IMR-90 (cell line): ENCODE measurements around the gene CCDC152. TPM values are rescaled to one million over a fixed set of nuclear protein-coding genes. Genes with fewer than 3 reads are reported as not detected.

Source experiments
- ATAC-seq: fragments of 200-7000 bp; cut with Tn5 transposase; 2 replicates; pipeline ENCODE4 v1.9.1; 2020; ENCODE audit warnings: low read depth, mild to moderate bottlenecking, moderate library complexity
- BruUV-seq: library from RNA; stranded (reverse); fragments of 400-500 nt; replicated peaks from 2 replicates; lab custom pipeline; 2021; lab: Mats Ljungman, UMichigan
- CTCF ChIA-PET: fragments of 300-600 bp; formaldehyde crosslinking; extraction: SDS; loops from one replicate; lab custom pipeline; 2021; ENCODE audit warnings: antibody characterized with exemption; lab: Yijun Ruan, JAX
- POLR2A ChIA-PET: fragments of 300-600 bp; sonication (Branson Sonifier 250); formaldehyde crosslinking; loops from one replicate; lab custom pipeline; 2022; ENCODE audit warnings: antibody characterized with exemption; ENCODE audit not compliant: unreplicated experiment; lab: Charles Lee
- DNase-seq: peaks from one replicate; pipeline ENCODE4 v3.0.0; 2013
- H2AFZ ChIP-seq: replicated peaks from 2 replicates; pipeline ENCODE3; 2013; ENCODE audit warnings: low read length, mild to moderate bottlenecking; ENCODE audit not compliant: poor library complexity
- H2AK5ac ChIP-seq: 2 replicates; pipeline ENCODE4 v1.6.1; 2013; ENCODE audit warnings: low read depth, low read length, inconsistent platforms
- H2AK9ac ChIP-seq: replicated peaks from 2 replicates; pipeline ENCODE3; 2013; ENCODE audit warnings: mild to moderate bottlenecking, low read depth, low read length, moderate library complexity; ENCODE audit not compliant: poor library complexity
- H2BK120ac ChIP-seq: 2 replicates; pipeline ENCODE4 v1.6.1; 2013; ENCODE audit warnings: low read depth, low read length, inconsistent platforms
- H2BK15ac ChIP-seq: 3 replicates; pipeline ENCODE4 v1.6.1; 2013; ENCODE audit warnings: low read depth, low read length, inconsistent platforms
- H2BK20ac ChIP-seq: 2 replicates; pipeline ENCODE4 v1.6.1; 2013; ENCODE audit warnings: low read depth, mild to moderate bottlenecking, inconsistent platforms, low read length, moderate library complexity
- H2BK5ac ChIP-seq: 2 replicates; pipeline ENCODE4 v1.6.1; 2013; ENCODE audit warnings: mild to moderate bottlenecking, low read depth, low read length, inconsistent platforms; ENCODE audit not compliant: poor library complexity, severe bottlenecking
- H3K14ac ChIP-seq: replicated peaks from 2 replicates; pipeline ENCODE4 v1.6.1; 2013; ENCODE audit warnings: low read depth, low read length, inconsistent platforms
- H3K18ac ChIP-seq: 2 replicates; pipeline ENCODE4 v1.6.1; 2013; ENCODE audit warnings: low read depth, low read length, control low read depth
- H3K23ac ChIP-seq: 2 replicates; pipeline ENCODE4 v1.6.1; 2013; ENCODE audit warnings: low read depth, low read length, inconsistent platforms
- H3K27ac ChIP-seq: 2 replicates; pipeline ENCODE4 v1.5.1; 2013; ENCODE audit warnings: mild to moderate bottlenecking, control low read depth, low read length; ENCODE audit not compliant: insufficient read depth
- H3K27me3 ChIP-seq: 2 replicates; pipeline ENCODE4 v1.6.1; 2013; ENCODE audit warnings: low read length; ENCODE audit not compliant: control insufficient read depth, insufficient read depth
- H3K36me3 ChIP-seq: 2 replicates; pipeline ENCODE4 v1.6.1; 2013; ENCODE audit warnings: low read length, mixed read lengths; ENCODE audit not compliant: control insufficient read depth, insufficient read depth
- H3K4ac ChIP-seq: 2 replicates; pipeline ENCODE4 v1.6.1; 2013; ENCODE audit warnings: low read depth, low read length, inconsistent platforms
- H3K4me1 ChIP-seq: 2 replicates; pipeline ENCODE4 v1.6.1; 2013; ENCODE audit warnings: low read length, mixed read lengths; ENCODE audit not compliant: control insufficient read depth, insufficient read depth
- H3K4me2 ChIP-seq: 2 replicates; pipeline ENCODE4 v1.6.1; 2013; ENCODE audit warnings: low read depth, mild to moderate bottlenecking, control low read depth, low read length, moderate library complexity
- H3K4me3 ChIP-seq: 2 replicates; pipeline ENCODE4 v1.5.1; 2013; ENCODE audit warnings: low read depth, mild to moderate bottlenecking, control low read depth, low read length, moderate library complexity; ENCODE audit not compliant: insufficient read depth
- H3K56ac ChIP-seq: 2 replicates; pipeline ENCODE4 v1.6.1; 2013; ENCODE audit warnings: low read length, inconsistent platforms; ENCODE audit not compliant: insufficient read depth; ENCODE audit errors: extremely low read depth
- H3K79me1 ChIP-seq, 2 experiments: 2 replicates each; pipeline ENCODE4 v1.6.1; 2013; ENCODE audit warnings: low read length in 2 of 2, inconsistent platforms in 1 of 2, low read depth in 1 of 2
- H3K9ac ChIP-seq: 2 replicates; pipeline ENCODE4 v1.6.1; 2013; ENCODE audit warnings: low read depth, low read length, control low read depth
- H3K9me1 ChIP-seq: 2 replicates; pipeline ENCODE4 v1.6.1; 2013; ENCODE audit warnings: low read length, inconsistent platforms; ENCODE audit not compliant: insufficient read depth
- H3K9me3 ChIP-seq: 2 replicates; pipeline ENCODE4 v1.6.1; 2013; ENCODE audit warnings: low read length; ENCODE audit not compliant: control insufficient read depth, insufficient read depth
- H4K20me1 ChIP-seq: 2 replicates; pipeline ENCODE4 v1.6.1; 2013; ENCODE audit warnings: low read length, inconsistent platforms; ENCODE audit not compliant: insufficient read depth
- H4K5ac ChIP-seq: 2 replicates; pipeline ENCODE4 v1.6.1; 2013; ENCODE audit warnings: mild to moderate bottlenecking, low read depth, low read length, control low read depth
- H4K8ac ChIP-seq, 2 experiments: 2 replicates each; pipeline ENCODE4 v1.6.1; 2013; ENCODE audit warnings: low read depth in 2 of 2, low read length in 2 of 2, control low read depth in 1 of 2, inconsistent platforms in 1 of 2
- H4K91ac ChIP-seq: 2 replicates; pipeline ENCODE4 v1.6.1; 2013; ENCODE audit warnings: low read depth, low read length, inconsistent platforms; ENCODE audit not compliant: insufficient read depth
- CEBPB ChIP-seq: IDR thresholded peaks from 2 replicates; pipeline ENCODE4 v1.6.1; 2012; ENCODE audit warnings: low read depth, low read length, improper control_type of control experiment
- CHD1 ChIP-seq: IDR thresholded peaks from 2 replicates; pipeline ENCODE4 v1.6.1; 2012; ENCODE audit warnings: low read depth, low read length, improper control_type of control experiment
- FOS ChIP-seq: fragments of 150-350 bp; IDR thresholded peaks from 2 replicates; pipeline ENCODE4 v1.6.1; 2016; ENCODE audit warnings: low read depth, low read length
- MAZ ChIP-seq: IDR thresholded peaks from 2 replicates; pipeline ENCODE4 v1.6.1; 2012; ENCODE audit warnings: low read depth, mild to moderate bottlenecking, low read length, improper control_type of control experiment, moderate library complexity, borderline replicate concordance
- MXI1 ChIP-seq: IDR thresholded peaks from 2 replicates; pipeline ENCODE4 v1.6.1; 2012; ENCODE audit warnings: low read depth, mild to moderate bottlenecking, low read length, moderate library complexity, borderline replicate concordance
- NFE2L2 ChIP-seq: fragments of 150-350 bp; IDR thresholded peaks from 2 replicates; pipeline ENCODE4 v1.6.1; 2016; ENCODE audit warnings: low read depth, mild to moderate bottlenecking, low read length
- POLR2A ChIP-seq: IDR thresholded peaks from 2 replicates; pipeline ENCODE4 v1.6.1; 2012; ENCODE audit warnings: mild to moderate bottlenecking, low read depth, low read length
- RAD21 ChIP-seq: IDR thresholded peaks from 2 replicates; pipeline ENCODE4 v1.6.1; 2012; ENCODE audit warnings: low read length, improper control_type of control experiment
- RCOR1 ChIP-seq: IDR thresholded peaks from 2 replicates; pipeline ENCODE4 v1.6.1; 2012; ENCODE audit warnings: mild to moderate bottlenecking, low read length, improper control_type of control experiment; ENCODE audit not compliant: insufficient replicate concordance
- USF2 ChIP-seq: fragments of 150-350 bp; IDR thresholded peaks from 2 replicates; pipeline ENCODE4 v1.6.1; 2017; ENCODE audit warnings: mild to moderate bottlenecking, antibody characterized with exemption, low read length, low read depth
- WGBS, 2 experiments: methylation state at CpG; one replicate each; pipeline versions ENCODE4 v1.1.5 to v1.1.7; 2013; ENCODE audit warnings: missing lambda C conversion rate in 2 of 2; ENCODE audit not compliant: insufficient read length in 1 of 2; ENCODE audit errors: extremely low coverage in 2 of 2; 5-methylcytosine and 5-hydroxymethylcytosine counted together
- dilution Hi-C: fragments of 300-500 bp; cut with HindIII; formaldehyde crosslinking; loops from one replicate; pipeline ENCODE4 v1.14.3; 2018; ENCODE audit warnings: low sequenced_read_pairs; ENCODE audit not compliant: unreplicated experiment
- in situ Hi-C: fragments of 300-500 bp; cut with MboI; formaldehyde crosslinking; loops from 3 replicates; pipeline ENCODE4 v1.14.3; 2019; ENCODE audit warnings: low sequenced_read_pairs, inconsistent platforms, mixed read lengths
- intact Hi-C: fragments of 100-400 bp; cut with micrococcal nuclease; formaldehyde crosslinking; loops from 2 replicates; pipeline ENCODE4 v1.10.0; 2022
- polyA plus RNA-seq, 3 experiments: library from polyadenylated mRNA; depleted of rRNA; stranded (reverse); fragments of >200 nt; gene quantifications; 2 replicates each; pipeline ENCODE4 v1.2.3, GENCODE V29; 2012; ENCODE audit warnings: low replicate concordance in 1 of 3
- total RNA-seq: library from RNA; depleted of rRNA; stranded (reverse); fragments of >200 nt; gene quantifications from 2 replicates; pipeline ENCODE4 v1.2.3, GENCODE V29; 2012

CCDC152 gene
- total and polyA plus RNA-seq, 2 of the 4 experiments (the other 2 are of a cell fraction), result 0.87 to 0.90 TPM

- Histone ChIP-seq H2BK5ac (no peak overlapping the region), H3K9me3 (no peaks in the 10 kb centered on the region), H3K27me3 (peaks cover 2% of the 10 kb centered on the region; the same call in 1 of the 2 replicates), H4K20me1 (no peaks in the 10 kb centered on the region), H3K14ac (no peak overlapping the region), H2AFZ (no peak overlapping the region), H3K23ac (no peak overlapping the region), H4K8ac (no peak overlapping the region), H2BK20ac (no peak overlapping the region), H2AK5ac (no peak overlapping the region), H3K4me2 (no peak overlapping the region), H4K91ac (no peak overlapping the region), H3K56ac (no peak overlapping the region), H3K36me3 (no peaks in the 10 kb centered on the region), H2BK15ac (no peak overlapping the region), H3K4ac (no peak overlapping the region), H3K27ac (no peak overlapping the region), H4K5ac (no peak overlapping the region), H3K18ac (no peak overlapping the region), H3K4me1 (no peaks in the 10 kb centered on the region), H2AK9ac (no peak overlapping the region), H3K79me1 (no peaks in the 10 kb centered on the region), H3K9me1 (no peaks in the 10 kb centered on the region), H2BK120ac (no peak overlapping the region), H3K4me3 (no peak overlapping the region), H3K9ac (no peak overlapping the region)
- in situ Hi-C loops, result no loop called here
- dilution Hi-C loops, result no loop called here
- intact Hi-C loops, result no loop called here
- ChIA-PET CTCF (no interaction called here), POLR2A (no interaction called here)
- ATAC-seq (no peak), DNase-seq (no peak)
- TF ChIP-seq CHD1 (no peak), MXI1 (no peak), USF2 (no peak), POLR2A (no peak), RCOR1 (no peak), NFE2L2 (no peak), FOS (no peak), MAZ (no peak), CEBPB (no peak), RAD21 (no peak)
- WGBS, 2 experiments, result 94% methylated on average over 3 of the region's 7 CpGs; no CpG with 5 or more reads in 1 of the 2 experiments
- BruUV-seq, result no TSS peak
Measured at GRCh38 chr5:42824347-42824976, 67.8 kb downstream of the CCDC152 start.
